Measurements from ENCODE around the gene ZNF138. TPM values are rescaled to one million over a fixed set of nuclear protein-coding genes. Genes with fewer than 3 reads are reported as not detected.
A peak's percentile ranks its signal among the peaks of the same experiment; 100 is the strongest.
"Not testable (repeated sequence)": the region's sequence is repeated elsewhere in the genome, so short reads cannot be mapped to it uniquely, and the experiment has no call there.

Gene ZNF138
- 8.1 and 9.9 TPM in 2 replicates for total RNA-seq (2012; rRNA removed)

DNA sequence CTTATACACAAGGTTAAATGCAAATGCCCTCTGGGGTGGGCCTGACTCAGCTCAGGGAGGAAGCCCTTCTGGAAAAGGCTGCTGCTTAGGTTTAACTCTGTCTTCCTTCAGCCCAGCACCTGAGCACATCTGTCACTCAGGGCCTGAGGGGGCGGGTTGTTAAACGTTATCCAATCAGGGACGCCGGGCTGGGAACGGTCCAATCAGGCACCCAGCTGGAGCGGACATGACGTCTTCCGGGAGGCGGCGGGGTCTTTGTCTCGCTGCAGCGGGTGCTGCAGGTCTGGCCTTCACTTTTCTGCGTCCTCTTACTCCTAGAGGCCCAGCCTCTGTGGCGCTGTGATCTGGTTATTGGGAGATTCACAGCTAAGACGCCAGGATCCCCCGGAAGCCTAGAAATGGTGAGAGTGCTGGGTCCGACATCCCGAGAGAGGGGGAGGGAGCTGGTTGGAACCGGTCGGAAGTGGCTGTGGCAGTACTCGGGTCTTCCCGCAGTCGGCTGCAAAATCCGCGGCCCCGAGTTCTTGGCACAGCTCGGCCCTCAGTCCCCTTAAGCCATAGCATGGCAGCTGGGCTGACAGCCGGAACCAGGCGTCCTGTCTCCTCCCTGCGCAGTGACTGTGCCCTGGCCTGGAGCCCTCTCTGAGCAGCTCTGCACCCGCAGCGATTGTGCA is at the start of gene ZNF138:
Gene ZNF138 (plus strand): TSS at position 258 of the 674 bp plus-strand sequence. CDS start 141 bp downstream, at position 399.
- Histone ChIP-seq H3K4me3 (ENCODE audit: low read length) (peak within 1 kb of the TSS; percentile 92), H3K9ac (ENCODE audit: low read depth, low read length) (peak within 1 kb of the TSS; percentile 90), H3K27me3 (ENCODE audit: control insufficient read depth, insufficient read depth, low read length) (no peaks in the 10 kb centered on the region), H3K9me3 (replicated peaks; ENCODE audit: low read length) (no peaks in the 10 kb centered on the region), H3K4me2 (ENCODE audit: low read length) (peak within 1 kb of the TSS; percentile 80), H3K4me1 (ENCODE audit: control insufficient read depth, insufficient read depth, low read length) (peaks cover 9% of the 10 kb centered on the region), H3K36me3 (ENCODE audit: insufficient read depth, low read length) (peaks cover 5% of the 10 kb centered on the region)

DNA sequence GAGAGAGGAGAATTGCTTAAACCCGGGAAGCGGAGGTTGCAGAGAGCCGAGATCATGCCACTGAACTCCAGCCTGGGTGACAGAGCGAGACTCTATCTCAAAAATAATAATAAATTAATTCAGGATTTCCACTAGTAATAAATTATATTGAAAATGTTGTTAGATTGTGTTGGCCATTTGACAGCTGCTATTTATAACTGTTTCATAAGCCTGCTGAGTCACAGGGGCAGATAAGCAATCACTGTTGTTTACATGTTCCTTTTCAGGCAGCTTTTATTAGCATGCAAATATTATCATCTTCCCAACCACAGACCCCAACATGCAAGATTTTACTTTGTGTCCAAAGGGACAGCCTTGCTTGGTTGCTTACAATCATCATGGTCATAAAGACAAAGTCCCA is 49.5 kb upstream of the ZNF138 start:
- H3K27me3 ChIP-seq (ENCODE audit: control insufficient read depth, insufficient read depth, low read length), result no peaks in the 10 kb centered on the region
- H3K36me3 ChIP-seq (ENCODE audit: insufficient read depth, low read length), result no peaks in the 10 kb centered on the region
- no peak overlapping the region for H3K4me2 ChIP-seq (ENCODE audit: low read length)
- H3K9me3 ChIP-seq (replicated peaks; ENCODE audit: low read length), result no peaks in the 10 kb centered on the region
- no peak overlapping the region for H3K4me3 ChIP-seq (ENCODE audit: low read length)
- no peak overlapping the region for H3K9ac ChIP-seq (ENCODE audit: low read depth, low read length)
- H3K4me1 ChIP-seq (ENCODE audit: control insufficient read depth, insufficient read depth, low read length), result no peaks in the 10 kb centered on the region

DNA sequence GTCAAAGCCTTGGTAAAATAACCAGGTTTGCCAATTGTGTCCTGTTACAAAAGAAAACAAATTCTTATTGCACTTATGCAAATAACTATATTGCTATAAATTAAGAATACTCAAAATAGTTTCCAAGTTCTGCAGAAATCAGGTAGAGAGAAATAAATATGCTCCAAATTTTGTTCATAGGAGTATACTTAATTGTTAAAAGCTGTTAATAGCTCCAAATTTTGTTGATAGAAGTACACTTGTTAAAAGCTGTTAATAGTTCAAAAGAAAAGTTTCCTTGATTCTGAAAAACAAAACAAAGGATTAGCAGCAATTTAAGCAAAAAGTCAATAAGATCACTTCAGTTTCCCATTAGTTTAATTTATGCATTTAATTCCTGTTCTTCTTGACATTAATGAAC is 46.4 kb upstream of the ZNF138 start:
- Histone ChIP-seq H3K9me3 (replicated peaks; ENCODE audit: low read length) (no peaks in the 10 kb centered on the region), H3K36me3 (ENCODE audit: insufficient read depth, low read length) (no peaks in the 10 kb centered on the region), H3K27me3 (ENCODE audit: control insufficient read depth, insufficient read depth, low read length) (no peaks in the 10 kb centered on the region), H3K4me1 (ENCODE audit: control insufficient read depth, insufficient read depth, low read length) (no peaks in the 10 kb centered on the region), H3K4me3 (ENCODE audit: low read length) (no peak overlapping the region), H3K9ac (ENCODE audit: low read depth, low read length) (no peak overlapping the region), H3K4me2 (ENCODE audit: low read length) (no peak overlapping the region)

DNA sequence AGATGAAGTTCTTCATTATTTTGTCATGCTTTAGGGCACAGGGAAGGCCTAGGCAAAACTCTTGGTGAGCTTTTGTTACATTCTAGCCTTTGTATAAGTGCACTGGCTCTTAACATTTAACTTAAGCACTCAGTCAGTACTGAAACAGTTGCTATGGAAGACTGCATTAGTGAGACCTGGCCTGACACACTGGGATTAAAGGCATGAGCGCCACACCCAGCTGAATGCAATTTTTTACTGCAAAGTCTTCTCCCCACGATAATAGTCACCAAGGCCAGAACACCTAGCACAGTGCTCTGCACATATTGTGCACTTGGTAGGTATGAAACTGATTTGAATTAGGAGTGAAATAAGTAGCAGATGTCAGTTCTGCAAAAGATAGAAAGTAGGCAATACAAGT is 41.2 kb upstream of the ZNF138 start:
- H3K9me3 ChIP-seq (replicated peaks; ENCODE audit: low read length), result no peaks in the 10 kb centered on the region
- H3K4me3 ChIP-seq (ENCODE audit: low read length), result no peak overlapping the region
- no peaks in the 10 kb centered on the region for H3K36me3 ChIP-seq (ENCODE audit: insufficient read depth, low read length)
- H3K4me1 ChIP-seq (ENCODE audit: control insufficient read depth, insufficient read depth, low read length), result no peaks in the 10 kb centered on the region
- no peak overlapping the region for H3K4me2 ChIP-seq (ENCODE audit: low read length)
- H3K27me3 ChIP-seq (ENCODE audit: control insufficient read depth, insufficient read depth, low read length), result no peaks in the 10 kb centered on the region
- H3K9ac ChIP-seq (ENCODE audit: low read depth, low read length), result no peak overlapping the region

DNA sequence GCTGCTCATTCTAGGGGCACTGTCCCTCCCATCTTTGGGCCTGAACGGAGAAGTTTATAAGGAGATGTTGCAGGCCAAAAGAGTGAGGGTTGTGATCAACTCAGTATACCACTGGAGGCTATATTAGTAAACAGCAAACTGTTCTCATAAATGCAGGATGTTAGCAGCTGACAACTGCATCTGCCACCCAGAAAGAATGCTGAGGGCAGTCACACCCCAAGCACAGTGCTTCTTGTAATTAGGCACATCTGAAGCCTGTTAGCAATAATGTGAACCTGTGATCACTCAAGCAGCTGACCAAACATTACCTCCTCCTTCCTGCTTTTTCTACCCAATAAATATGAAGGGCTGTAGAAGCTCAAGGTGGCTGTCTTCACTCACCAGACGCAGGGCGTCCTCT is 38.4 kb upstream of the ZNF138 start:
- Histone ChIP-seq H3K4me3 (ENCODE audit: low read length) (no peak overlapping the region), H3K9me3 (replicated peaks; ENCODE audit: low read length) (no peaks in the 10 kb centered on the region), H3K9ac (ENCODE audit: low read depth, low read length) (no peak overlapping the region), H3K27me3 (ENCODE audit: control insufficient read depth, insufficient read depth, low read length) (no peaks in the 10 kb centered on the region), H3K4me2 (ENCODE audit: low read length) (no peak overlapping the region), H3K36me3 (ENCODE audit: insufficient read depth, low read length) (no peaks in the 10 kb centered on the region), H3K4me1 (ENCODE audit: control insufficient read depth, insufficient read depth, low read length) (no peaks in the 10 kb centered on the region)

DNA sequence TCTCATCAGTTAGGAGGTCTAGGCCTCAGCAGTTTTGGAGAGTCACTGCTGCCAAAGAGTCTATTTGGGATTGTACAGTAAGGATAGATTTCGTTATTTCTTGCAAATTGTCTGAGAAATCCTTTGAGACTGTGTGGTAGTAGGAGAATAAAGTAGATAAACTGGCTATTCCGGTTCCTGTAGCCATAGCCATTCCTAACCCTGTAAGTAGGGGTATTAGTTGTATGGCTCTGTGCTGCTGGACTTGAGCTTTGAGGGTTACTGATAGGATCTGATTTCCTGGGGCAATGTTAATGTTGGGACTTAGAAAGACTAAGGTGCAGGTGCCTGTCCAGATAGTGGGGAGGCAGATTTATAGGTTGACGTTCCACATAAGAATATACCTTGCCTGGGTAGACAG is 36.1 kb upstream of the ZNF138 start:
- Histone ChIP-seq H3K9me3 (replicated peaks; ENCODE audit: low read length) (no peaks in the 10 kb centered on the region), H3K27me3 (ENCODE audit: control insufficient read depth, insufficient read depth, low read length) (no peaks in the 10 kb centered on the region), H3K9ac (ENCODE audit: low read depth, low read length) (no peak overlapping the region), H3K4me3 (ENCODE audit: low read length) (no peak overlapping the region), H3K36me3 (ENCODE audit: insufficient read depth, low read length) (no peaks in the 10 kb centered on the region), H3K4me2 (ENCODE audit: low read length) (no peak overlapping the region), H3K4me1 (ENCODE audit: control insufficient read depth, insufficient read depth, low read length) (no peaks in the 10 kb centered on the region)

DNA sequence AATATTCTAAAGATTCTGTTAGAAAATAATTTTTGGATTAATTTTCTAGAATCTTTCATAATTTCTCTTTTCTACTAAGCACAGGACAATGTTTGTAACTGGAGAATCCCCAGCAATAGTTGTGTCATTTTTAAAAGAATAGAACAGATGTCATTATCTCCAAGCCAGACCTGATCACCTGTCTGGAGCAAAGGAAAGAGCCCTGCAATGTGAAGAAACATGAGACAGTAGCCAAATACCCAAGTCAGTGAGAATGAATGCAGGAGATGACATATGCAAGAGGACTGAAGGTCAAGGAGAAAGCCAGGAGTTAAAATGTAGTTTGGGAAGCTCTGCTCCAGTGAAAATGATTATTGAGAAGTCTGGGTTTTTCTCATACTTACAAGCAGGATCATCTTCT is 25.4 kb upstream of the ZNF138 start:
- Histone ChIP-seq H3K9me3 (replicated peaks; ENCODE audit: low read length) (no peaks in the 10 kb centered on the region), H3K9ac (ENCODE audit: low read depth, low read length) (no peak overlapping the region), H3K27me3 (ENCODE audit: control insufficient read depth, insufficient read depth, low read length) (no peaks in the 10 kb centered on the region), H3K36me3 (ENCODE audit: insufficient read depth, low read length) (no peaks in the 10 kb centered on the region), H3K4me3 (ENCODE audit: low read length) (no peak overlapping the region), H3K4me2 (ENCODE audit: low read length) (no peak overlapping the region), H3K4me1 (ENCODE audit: control insufficient read depth, insufficient read depth, low read length) (no peaks in the 10 kb centered on the region)

DNA sequence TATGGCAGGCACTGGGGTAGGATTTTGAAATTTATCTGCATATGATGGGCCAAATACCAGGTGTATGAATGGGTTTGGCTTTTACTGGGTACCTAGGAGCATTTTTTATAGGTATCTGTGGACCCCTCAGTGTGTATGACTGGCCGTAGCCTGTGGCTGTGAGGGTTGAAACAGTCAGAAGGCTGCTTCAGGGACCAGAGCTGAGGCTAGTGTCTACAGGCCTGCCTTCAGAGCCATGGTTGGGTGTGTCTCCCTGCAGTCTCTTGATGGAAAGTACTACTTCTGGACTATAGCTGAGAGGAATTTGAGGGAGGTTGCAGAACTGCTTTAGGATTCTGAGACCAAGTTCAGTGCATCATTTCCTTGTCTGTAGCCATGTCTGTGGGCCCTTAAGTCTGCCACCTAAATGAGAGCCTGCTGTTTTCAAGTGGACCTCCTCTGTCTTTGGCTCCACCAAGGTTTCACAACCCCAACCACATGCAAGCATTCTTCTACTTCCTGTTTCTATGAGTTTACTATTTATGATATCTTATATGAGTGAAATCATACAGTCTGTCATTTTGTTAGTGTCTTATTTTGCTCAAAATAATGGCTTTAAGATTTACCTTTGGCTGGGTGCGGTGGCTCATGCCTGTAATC is 19.9 kb upstream of the ZNF138 start:
- Histone ChIP-seq H3K4me1 (ENCODE audit: control insufficient read depth, insufficient read depth, low read length) (no peaks in the 10 kb centered on the region), H3K36me3 (ENCODE audit: insufficient read depth, low read length) (no peaks in the 10 kb centered on the region), H3K4me3 (ENCODE audit: low read length) (no peak overlapping the region), H3K27me3 (ENCODE audit: control insufficient read depth, insufficient read depth, low read length) (no peaks in the 10 kb centered on the region), H3K4me2 (ENCODE audit: low read length) (no peak overlapping the region), H3K9ac (ENCODE audit: low read depth, low read length) (no peak overlapping the region), H3K9me3 (replicated peaks; ENCODE audit: low read length) (no peaks in the 10 kb centered on the region)

DNA sequence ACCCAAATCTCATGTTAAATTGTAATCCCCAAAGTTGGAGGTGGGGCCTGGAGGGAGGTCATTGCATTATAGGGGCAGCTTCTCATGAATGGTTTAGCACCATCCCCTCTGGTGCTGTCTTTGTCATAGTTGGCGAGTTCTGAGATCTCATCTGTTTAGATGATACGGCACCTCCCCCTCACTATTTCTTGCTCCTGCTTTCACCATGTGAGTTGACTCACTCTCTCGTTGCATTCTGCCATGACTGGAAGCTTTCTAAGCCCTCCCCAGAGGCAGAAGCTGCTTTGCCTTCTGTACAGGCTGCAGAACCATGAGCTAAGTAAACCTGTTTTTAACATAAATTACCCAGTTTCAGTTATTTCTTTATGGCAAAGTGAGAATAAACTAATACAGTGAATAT is 18.9 kb upstream of the ZNF138 start:
- H3K4me2 ChIP-seq (ENCODE audit: low read length), result no peak overlapping the region
- no peaks in the 10 kb centered on the region for H3K4me1 ChIP-seq (ENCODE audit: control insufficient read depth, insufficient read depth, low read length)
- H3K27me3 ChIP-seq (ENCODE audit: control insufficient read depth, insufficient read depth, low read length), result no peaks in the 10 kb centered on the region
- no peaks in the 10 kb centered on the region for H3K9me3 ChIP-seq (replicated peaks; ENCODE audit: low read length)
- no peaks in the 10 kb centered on the region for H3K36me3 ChIP-seq (ENCODE audit: insufficient read depth, low read length)
- no peak overlapping the region for H3K4me3 ChIP-seq (ENCODE audit: low read length)
- H3K9ac ChIP-seq (ENCODE audit: low read depth, low read length), result no peak overlapping the region

DNA sequence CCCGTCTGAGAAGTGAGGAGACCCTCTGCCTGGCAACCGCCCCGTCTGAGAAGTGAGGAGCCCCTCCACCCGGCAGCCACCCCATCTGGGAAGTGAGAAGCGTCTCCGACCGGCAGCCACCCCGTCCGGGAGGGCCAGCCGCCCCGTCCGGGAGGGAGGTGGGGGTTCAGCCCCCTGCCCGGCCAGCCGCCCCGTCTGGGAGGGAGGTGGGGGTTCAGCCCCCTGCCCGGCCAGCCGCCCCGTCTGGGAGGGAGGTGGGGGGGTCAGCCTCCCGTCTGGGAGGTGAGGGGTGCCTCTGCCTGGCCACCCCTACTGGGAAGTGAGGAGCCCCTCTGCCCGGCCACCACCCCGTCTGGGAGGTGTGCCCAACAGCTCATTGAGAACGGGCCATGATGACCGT is 9.4 kb upstream of the ZNF138 start:
- H3K9ac ChIP-seq (ENCODE audit: low read depth, low read length), result not testable (repeated sequence)

DNA sequence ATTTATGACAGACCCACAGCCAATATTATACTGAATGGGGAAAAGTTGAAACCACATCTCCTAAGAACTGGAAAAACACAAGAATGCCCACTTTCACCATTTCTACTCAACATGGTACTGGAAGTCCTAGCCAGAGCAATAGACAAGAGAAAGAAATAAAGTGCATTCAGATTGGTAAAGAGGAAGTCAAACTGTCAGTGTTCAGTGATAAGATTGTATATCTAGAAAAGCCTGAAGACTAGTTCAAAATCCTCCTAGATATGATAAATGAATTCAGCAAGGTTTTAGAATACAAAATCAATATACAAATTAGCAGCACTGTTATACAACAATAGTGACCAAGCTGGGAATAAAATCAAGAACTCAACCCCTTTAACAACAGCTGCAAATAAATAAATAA is 6.9 kb upstream of the ZNF138 start:
- H3K36me3 ChIP-seq (ENCODE audit: insufficient read depth, low read length), result no peaks in the 10 kb centered on the region
- no peak overlapping the region for H3K4me3 ChIP-seq (ENCODE audit: low read length)

More for the DNA sequence above, 9.4 kb upstream of the ZNF138 start:
- H3K4me2 ChIP-seq (ENCODE audit: low read length); H3K27me3 ChIP-seq (ENCODE audit: control insufficient read depth, insufficient read depth, low read length); H3K9me3 ChIP-seq (replicated peaks; ENCODE audit: low read length); H3K4me1 ChIP-seq (ENCODE audit: control insufficient read depth, insufficient read depth, low read length); H3K36me3 ChIP-seq (ENCODE audit: insufficient read depth, low read length); H3K4me3 ChIP-seq (ENCODE audit: low read length): not testable (repeated sequence)

DNA sequence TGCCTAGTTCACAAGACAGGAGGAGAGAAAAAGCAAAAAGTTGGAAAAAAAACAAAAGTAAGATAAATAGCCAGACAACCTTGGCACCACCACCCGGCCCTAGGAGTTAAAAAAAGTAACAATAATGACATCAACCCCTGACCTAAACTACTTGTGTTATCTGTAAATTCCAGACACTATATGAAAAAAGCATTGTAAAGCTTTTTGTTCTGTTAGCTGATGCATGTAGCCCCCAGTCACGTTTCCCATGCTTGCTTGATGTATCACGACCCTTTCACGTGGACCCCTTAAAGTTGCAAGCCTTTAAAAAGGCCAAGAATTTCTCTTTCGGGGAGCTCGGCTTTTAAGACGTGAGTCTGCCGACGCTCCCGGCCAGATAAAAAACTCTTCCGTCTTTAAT is 5.0 kb upstream of the ZNF138 start:
- not testable (repeated sequence) for H3K36me3 ChIP-seq (ENCODE audit: insufficient read depth, low read length); H3K9ac ChIP-seq (ENCODE audit: low read depth, low read length); H3K27me3 ChIP-seq (ENCODE audit: control insufficient read depth, insufficient read depth, low read length); H3K9me3 ChIP-seq (replicated peaks; ENCODE audit: low read length); H3K4me3 ChIP-seq (ENCODE audit: low read length); H3K4me1 ChIP-seq (ENCODE audit: control insufficient read depth, insufficient read depth, low read length); H3K4me2 ChIP-seq (ENCODE audit: low read length)

More for the DNA sequence above, 6.9 kb upstream of the ZNF138 start:
- no peaks in the 10 kb centered on the region for H3K27me3 ChIP-seq (ENCODE audit: control insufficient read depth, insufficient read depth, low read length)
- H3K4me1 ChIP-seq (ENCODE audit: control insufficient read depth, insufficient read depth, low read length), result no peaks in the 10 kb centered on the region
- no peak overlapping the region for H3K4me2 ChIP-seq (ENCODE audit: low read length)
- H3K9me3 ChIP-seq (replicated peaks; ENCODE audit: low read length), result no peaks in the 10 kb centered on the region
- H3K9ac ChIP-seq (ENCODE audit: low read depth, low read length), result no peak overlapping the region
